ENCODE results near the gene PEX1.
"Not testable (repeated sequence)": the region's sequence is repeated elsewhere in the genome, so short reads cannot be mapped to it uniquely, and the experiment has no call there.

PEX1 gene

GRCh38 chr7:92489634-92490033 is 38.7 kb downstream of the PEX1 start:
- Histone ChIP-seq H3K9ac (ENCODE audit: low read length) (no peak overlapping the region), H3K27me3 (ENCODE audit: control insufficient read depth, insufficient read depth, low read length) (no peaks in the 10 kb centered on the region), H3K27ac (ENCODE audit: low read depth, low read length) (no peak overlapping the region), H3K4me3 (ENCODE audit: low read length) (no peak overlapping the region), H3K36me3 (ENCODE audit: control insufficient read depth, insufficient read depth, low read length) (peaks cover 14% of the 10 kb centered on the region), H3K4me1 (ENCODE audit: control insufficient read depth, insufficient read depth, low read length) (no peaks in the 10 kb centered on the region)

GRCh38 chr7:92487804-92488203 is 40.5 kb downstream of the PEX1 start:
- peaks cover 9% of the 10 kb centered on the region for H3K36me3 ChIP-seq (ENCODE audit: control insufficient read depth, insufficient read depth, low read length)
- H3K27ac ChIP-seq (ENCODE audit: low read depth, low read length) = no peak overlapping the region
- H3K4me1 ChIP-seq (ENCODE audit: control insufficient read depth, insufficient read depth, low read length) = no peaks in the 10 kb centered on the region
- no peak overlapping the region for H3K4me3 ChIP-seq (ENCODE audit: low read length)
- H3K27me3 ChIP-seq (ENCODE audit: control insufficient read depth, insufficient read depth, low read length) = no peaks in the 10 kb centered on the region
- H3K9ac ChIP-seq (ENCODE audit: low read length) = no peak overlapping the region

GRCh38 chr7:92485974-92486373 is 42.3 kb downstream of the PEX1 start:
- H3K27ac ChIP-seq (ENCODE audit: low read depth, low read length) = no peak overlapping the region

GRCh38 chr7:92485267-92485892 is 42.9 kb downstream of the PEX1 start:
- H3K4me3 ChIP-seq (ENCODE audit: low read length) = no peak overlapping the region
- H3K9ac ChIP-seq (ENCODE audit: low read length) = no peak overlapping the region
- no peaks in the 10 kb centered on the region for H3K4me1 ChIP-seq (ENCODE audit: control insufficient read depth, insufficient read depth, low read length)
- no peak overlapping the region for H3K27ac ChIP-seq (ENCODE audit: low read depth, low read length)
- no peaks in the 10 kb centered on the region for H3K27me3 ChIP-seq (ENCODE audit: control insufficient read depth, insufficient read depth, low read length)
- peaks cover 6% of the 10 kb centered on the region for H3K36me3 ChIP-seq (ENCODE audit: control insufficient read depth, insufficient read depth, low read length)

More at GRCh38 chr7:92485974-92486373, 42.3 kb downstream of the PEX1 start:
- H3K36me3 ChIP-seq (ENCODE audit: control insufficient read depth, insufficient read depth, low read length) = peaks cover 6% of the 10 kb centered on the region
- no peak overlapping the region for H3K4me3 ChIP-seq (ENCODE audit: low read length)
- H3K27me3 ChIP-seq (ENCODE audit: control insufficient read depth, insufficient read depth, low read length) = no peaks in the 10 kb centered on the region
- H3K9ac ChIP-seq (ENCODE audit: low read length) = no peak overlapping the region
- no peaks in the 10 kb centered on the region for H3K4me1 ChIP-seq (ENCODE audit: control insufficient read depth, insufficient read depth, low read length)

- H3K9ac ChIP-seq (ENCODE audit: low read length); H3K4me3 ChIP-seq (ENCODE audit: low read length); H3K36me3 ChIP-seq (ENCODE audit: control insufficient read depth, insufficient read depth, low read length); H3K27me3 ChIP-seq (ENCODE audit: control insufficient read depth, insufficient read depth, low read length); H3K4me1 ChIP-seq (ENCODE audit: control insufficient read depth, insufficient read depth, low read length); H3K27ac ChIP-seq (ENCODE audit: low read depth, low read length): not testable (repeated sequence)
These were observed 44.1 kb downstream of the PEX1 start for GRCh38 chr7:92484226-92484625.

GRCh38 chr7:92483624-92484023 is 44.7 kb downstream of the PEX1 start:
- not testable (repeated sequence) for H3K27ac ChIP-seq (ENCODE audit: low read depth, low read length); H3K4me3 ChIP-seq (ENCODE audit: low read length); H3K4me1 ChIP-seq (ENCODE audit: control insufficient read depth, insufficient read depth, low read length); H3K9ac ChIP-seq (ENCODE audit: low read length); H3K27me3 ChIP-seq (ENCODE audit: control insufficient read depth, insufficient read depth, low read length); H3K36me3 ChIP-seq (ENCODE audit: control insufficient read depth, insufficient read depth, low read length)

- not testable (repeated sequence) for H3K36me3 ChIP-seq (ENCODE audit: control insufficient read depth, insufficient read depth, low read length)
These were observed 49.2 kb downstream of the PEX1 start for GRCh38 chr7:92479146-92479545.

GRCh38 chr7:92478711-92479110 is 49.6 kb downstream of the PEX1 start:
- H3K36me3 ChIP-seq (ENCODE audit: control insufficient read depth, insufficient read depth, low read length) = no peaks in the 10 kb centered on the region
- H3K4me3 ChIP-seq (ENCODE audit: low read length) = no peak overlapping the region
- no peaks in the 10 kb centered on the region for H3K27me3 ChIP-seq (ENCODE audit: control insufficient read depth, insufficient read depth, low read length)
- no peak overlapping the region for H3K9ac ChIP-seq (ENCODE audit: low read length)
- H3K27ac ChIP-seq (ENCODE audit: low read depth, low read length) = no peak overlapping the region
- H3K4me1 ChIP-seq (ENCODE audit: control insufficient read depth, insufficient read depth, low read length) = no peaks in the 10 kb centered on the region

More at GRCh38 chr7:92479146-92479545, 49.2 kb downstream of the PEX1 start:
- H3K27me3 ChIP-seq (ENCODE audit: control insufficient read depth, insufficient read depth, low read length); H3K4me3 ChIP-seq (ENCODE audit: low read length); H3K9ac ChIP-seq (ENCODE audit: low read length); H3K27ac ChIP-seq (ENCODE audit: low read depth, low read length); H3K4me1 ChIP-seq (ENCODE audit: control insufficient read depth, insufficient read depth, low read length): not testable (repeated sequence)

GRCh38 chr7:92478095-92478494 is 50.2 kb downstream of the PEX1 start:
- no peak overlapping the region for H3K4me3 ChIP-seq (ENCODE audit: low read length)
- H3K4me1 ChIP-seq (ENCODE audit: control insufficient read depth, insufficient read depth, low read length) = no peaks in the 10 kb centered on the region
- no peaks in the 10 kb centered on the region for H3K27me3 ChIP-seq (ENCODE audit: control insufficient read depth, insufficient read depth, low read length)
- H3K9ac ChIP-seq (ENCODE audit: low read length) = no peak overlapping the region
- H3K36me3 ChIP-seq (ENCODE audit: control insufficient read depth, insufficient read depth, low read length) = no peaks in the 10 kb centered on the region
- H3K27ac ChIP-seq (ENCODE audit: low read depth, low read length) = no peak overlapping the region

- not testable (repeated sequence) for H3K36me3 ChIP-seq (ENCODE audit: control insufficient read depth, insufficient read depth, low read length); H3K4me3 ChIP-seq (ENCODE audit: low read length); H3K4me1 ChIP-seq (ENCODE audit: control insufficient read depth, insufficient read depth, low read length); H3K27ac ChIP-seq (ENCODE audit: low read depth, low read length); H3K9ac ChIP-seq (ENCODE audit: low read length); H3K27me3 ChIP-seq (ENCODE audit: control insufficient read depth, insufficient read depth, low read length)
These were observed 50.6 kb downstream of the PEX1 start, which contains the start of gene ERVW-1 for GRCh38 chr7:92477681-92478080. Gene ERVW-1, minus strand, starts transcription at chr7:92477946. Its CDS starts 7,565 bp downstream, at chr7:92470381.

GRCh38 chr7:92475851-92476590 is 52.3 kb downstream of the PEX1 start:
- not testable (repeated sequence) for H3K36me3 ChIP-seq (ENCODE audit: control insufficient read depth, insufficient read depth, low read length); H3K27me3 ChIP-seq (ENCODE audit: control insufficient read depth, insufficient read depth, low read length); H3K9ac ChIP-seq (ENCODE audit: low read length); H3K27ac ChIP-seq (ENCODE audit: low read depth, low read length); H3K4me3 ChIP-seq (ENCODE audit: low read length); H3K4me1 ChIP-seq (ENCODE audit: control insufficient read depth, insufficient read depth, low read length)

- not testable (repeated sequence) for H3K9ac ChIP-seq (ENCODE audit: low read length); H3K27me3 ChIP-seq (ENCODE audit: control insufficient read depth, insufficient read depth, low read length); H3K4me3 ChIP-seq (ENCODE audit: low read length); H3K36me3 ChIP-seq (ENCODE audit: control insufficient read depth, insufficient read depth, low read length); H3K4me1 ChIP-seq (ENCODE audit: control insufficient read depth, insufficient read depth, low read length); H3K27ac ChIP-seq (ENCODE audit: low read depth, low read length)
These were observed 53.0 kb downstream of the PEX1 start for GRCh38 chr7:92475261-92475770.

- H3K4me3 ChIP-seq (ENCODE audit: low read length); H3K27ac ChIP-seq (ENCODE audit: low read depth, low read length); H3K36me3 ChIP-seq (ENCODE audit: control insufficient read depth, insufficient read depth, low read length); H3K4me1 ChIP-seq (ENCODE audit: control insufficient read depth, insufficient read depth, low read length); H3K27me3 ChIP-seq (ENCODE audit: control insufficient read depth, insufficient read depth, low read length); H3K9ac ChIP-seq (ENCODE audit: low read length): not testable (repeated sequence)
These were observed 54.3 kb downstream of the PEX1 start for GRCh38 chr7:92473989-92474388.

Data from rectal smooth muscle tissue (tissue), 1 donor.